AG04449 (cell line): ENCODE data around the gene SALL3.

Source experiments
- CTCF ChIA-PET: fragments of 350-600 bp; formaldehyde crosslinking; extraction: SDS; loops from one replicate; lab custom pipeline; 2021; ENCODE audit warnings: antibody characterized with exemption; lab: Yijun Ruan, JAX
- POLR2A ChIA-PET: fragments of 400-600, 350-600 bp; formaldehyde crosslinking; extraction: SDS; loops from one replicate; lab custom pipeline; 2020; ENCODE audit warnings: antibody characterized with exemption, inconsistent platforms; lab: Yijun Ruan, JAX
- DNase-seq: peaks from one replicate; pipeline ENCODE4 v3.0.0-alpha.2; 2010; ENCODE audit warnings: low read depth, low spot score
- H3K4me3 ChIP-seq: 2 replicates; pipeline ENCODE4 v1.5.1; 2011; ENCODE audit warnings: low read depth, mild to moderate bottlenecking, control low read depth, low read length
- TF ChIP-seq, protein P1 (sequence below): IDR thresholded peaks from one replicate; pipeline ENCODE4 v1.5.1; 2011; ENCODE audit warnings: mild to moderate bottlenecking, moderate library complexity, low read length, control low read depth, inconsistent platforms; ENCODE audit not compliant: insufficient read depth; ENCODE audit errors: missing control alignments

Gene SALL3

DNA sequence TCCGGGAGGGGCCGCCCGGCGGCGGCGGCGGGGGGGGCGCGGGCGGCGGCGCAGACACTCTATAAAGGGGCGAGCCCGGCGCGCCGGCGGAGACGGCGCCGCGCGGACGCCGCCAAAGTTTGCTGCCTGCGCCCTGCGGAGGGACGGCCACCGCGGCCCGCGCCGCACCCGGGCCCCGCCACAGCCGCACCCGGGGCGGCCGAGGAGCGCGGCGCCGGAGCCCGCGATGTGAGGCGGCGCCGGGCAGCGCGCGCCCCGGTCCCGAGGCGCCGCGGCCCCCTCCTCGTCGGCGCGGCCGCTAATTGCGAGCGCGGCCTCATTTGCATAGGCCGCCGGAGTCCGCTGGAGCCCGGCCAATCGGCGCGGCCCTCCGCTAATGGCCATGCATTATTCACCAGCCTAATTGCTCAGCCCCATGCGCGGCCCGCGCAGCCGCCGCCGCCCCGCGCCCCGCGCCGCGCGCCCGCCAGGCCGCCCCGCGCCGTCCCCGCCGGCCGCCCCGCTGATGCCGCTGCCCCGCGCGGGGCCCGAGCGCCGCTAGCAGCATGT is at the start of gene SALL3:
TSS of gene SALL3 (plus strand) at position 89 of the 549 bp plus-strand sequence. CDS start at position 546, 457 bp downstream.
- ChIA-PET POLR2A (no interaction called here), CTCF (no interaction called here)
- TF ChIP-seq, protein P1, sequence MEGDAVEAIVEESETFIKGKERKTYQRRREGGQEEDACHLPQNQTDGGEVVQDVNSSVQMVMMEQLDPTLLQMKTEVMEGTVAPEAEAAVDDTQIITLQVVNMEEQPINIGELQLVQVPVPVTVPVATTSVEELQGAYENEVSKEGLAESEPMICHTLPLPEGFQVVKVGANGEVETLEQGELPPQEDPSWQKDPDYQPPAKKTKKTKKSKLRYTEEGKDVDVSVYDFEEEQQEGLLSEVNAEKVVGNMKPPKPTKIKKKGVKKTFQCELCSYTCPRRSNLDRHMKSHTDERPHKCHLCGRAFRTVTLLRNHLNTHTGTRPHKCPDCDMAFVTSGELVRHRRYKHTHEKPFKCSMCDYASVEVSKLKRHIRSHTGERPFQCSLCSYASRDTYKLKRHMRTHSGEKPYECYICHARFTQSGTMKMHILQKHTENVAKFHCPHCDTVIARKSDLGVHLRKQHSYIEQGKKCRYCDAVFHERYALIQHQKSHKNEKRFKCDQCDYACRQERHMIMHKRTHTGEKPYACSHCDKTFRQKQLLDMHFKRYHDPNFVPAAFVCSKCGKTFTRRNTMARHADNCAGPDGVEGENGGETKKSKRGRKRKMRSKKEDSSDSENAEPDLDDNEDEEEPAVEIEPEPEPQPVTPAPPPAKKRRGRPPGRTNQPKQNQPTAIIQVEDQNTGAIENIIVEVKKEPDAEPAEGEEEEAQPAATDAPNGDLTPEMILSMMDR, result no peak
- H3K4me3 ChIP-seq, result no peak within 1 kb of the TSS
- no peak for DNase-seq

DNA sequence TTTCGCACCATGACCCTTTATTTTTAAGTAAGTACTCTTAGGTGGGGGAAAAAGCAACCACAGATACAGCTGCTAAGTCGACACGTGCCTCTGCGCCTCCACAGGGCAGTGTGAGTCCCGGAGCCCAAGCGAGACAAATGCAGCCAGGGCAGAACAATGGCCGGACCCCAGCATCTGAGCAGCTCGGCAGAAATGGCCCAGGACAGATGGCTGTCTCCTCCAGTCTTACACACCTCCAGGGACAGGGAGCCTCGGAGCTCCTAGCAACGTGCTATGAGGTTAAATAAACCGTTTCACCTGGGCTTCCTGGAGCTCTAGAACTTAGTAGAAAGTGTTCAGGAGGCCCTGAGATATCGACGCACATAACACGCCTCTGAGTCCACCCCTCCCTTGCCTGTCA is 47.3 kb upstream of the SALL3 start:
- TF ChIP-seq, protein P1, result no peak
- POLR2A ChIA-PET, result no interaction called here
- CTCF ChIA-PET, result no interaction called here
- no peak for DNase-seq
- no peak overlapping the region for H3K4me3 ChIP-seq

DNA sequence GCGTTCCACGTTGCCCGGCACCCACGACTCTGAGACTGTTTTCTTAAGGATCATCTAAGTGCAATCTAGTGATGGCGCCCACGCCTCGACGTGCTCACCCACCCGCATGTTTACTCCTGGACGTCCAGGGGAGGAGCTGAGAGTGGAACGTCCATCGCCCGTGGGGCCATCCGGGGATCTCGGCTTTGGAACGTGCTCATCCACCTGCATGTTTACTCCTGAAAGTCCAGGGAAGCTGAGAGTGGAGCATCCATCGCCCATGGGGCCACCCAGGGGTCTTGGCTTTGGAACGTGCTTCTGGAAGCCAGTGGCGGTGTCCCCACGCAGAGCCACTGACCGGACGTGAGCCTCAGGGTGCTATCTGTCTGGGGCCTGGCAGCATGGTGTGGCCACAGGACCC is 45.6 kb upstream of the SALL3 start:
- H3K4me3 ChIP-seq, result no peak overlapping the region
- ChIA-PET CTCF (no interaction called here), POLR2A (no interaction called here)
- DNase-seq, result no peak
- TF ChIP-seq, protein P1, result no peak

DNA sequence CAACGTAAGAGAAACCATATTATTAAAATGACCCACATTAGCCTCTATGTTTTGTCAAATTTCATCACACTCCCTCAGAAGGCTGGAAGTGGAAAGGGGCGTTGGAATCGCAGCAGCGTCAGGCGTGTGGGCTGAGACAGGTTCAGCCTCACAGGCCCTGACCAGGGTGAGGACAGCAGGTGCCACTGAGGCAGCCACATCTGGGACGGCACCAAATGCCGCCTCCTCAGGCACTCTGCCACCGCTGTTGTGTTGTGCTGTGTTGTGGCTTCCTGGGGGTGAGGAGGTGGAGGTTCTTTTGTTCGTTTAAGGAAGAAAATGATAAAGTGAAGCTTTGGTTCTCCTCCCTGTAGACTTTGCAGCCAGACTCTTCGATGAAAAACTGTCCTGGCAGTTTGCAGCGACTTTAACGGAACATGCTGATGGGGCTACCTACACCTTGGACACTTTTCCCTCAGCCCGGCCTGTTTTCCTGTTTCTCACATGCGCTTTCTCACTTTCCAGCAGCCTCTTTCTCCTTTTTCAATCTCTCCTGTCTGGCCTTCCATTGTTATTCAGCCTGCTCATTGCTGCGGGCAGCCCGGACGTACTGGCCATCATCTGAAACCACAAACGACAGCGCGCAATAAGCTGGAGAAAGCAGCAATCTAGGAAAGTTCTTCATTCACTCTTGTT is 44.9 kb upstream of the SALL3 start:
- ChIA-PET POLR2A (no interaction called here), CTCF (no interaction called here)
- DNase-seq, result no peak
- no peak overlapping the region for H3K4me3 ChIP-seq
- TF ChIP-seq, protein P1, result no peak

DNA sequence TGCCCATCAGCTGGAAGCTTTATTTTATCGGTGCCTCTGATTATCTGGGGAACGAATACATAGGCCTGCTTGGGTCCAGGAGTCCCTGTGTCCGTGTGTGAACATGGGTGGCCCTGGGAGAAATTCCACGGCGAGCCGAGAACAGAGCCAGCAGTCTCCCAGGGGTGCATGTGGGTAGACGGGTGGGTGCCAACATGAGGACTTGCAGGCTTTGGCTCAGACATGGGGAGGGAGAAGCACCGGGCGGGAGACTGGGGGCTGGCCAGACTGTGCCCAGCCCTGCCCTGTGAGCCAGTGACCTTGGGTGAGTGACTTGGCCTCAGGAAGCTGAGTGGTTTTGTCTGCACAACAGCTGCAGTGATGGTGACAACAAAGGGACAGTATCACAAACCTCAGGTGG is 44.2 kb upstream of the SALL3 start:
- DNase-seq, result no peak
- TF ChIP-seq, protein P1, result no peak
- CTCF ChIA-PET, result no interaction called here
- no peak overlapping the region for H3K4me3 ChIP-seq
- POLR2A ChIA-PET, result no interaction called here

DNA sequence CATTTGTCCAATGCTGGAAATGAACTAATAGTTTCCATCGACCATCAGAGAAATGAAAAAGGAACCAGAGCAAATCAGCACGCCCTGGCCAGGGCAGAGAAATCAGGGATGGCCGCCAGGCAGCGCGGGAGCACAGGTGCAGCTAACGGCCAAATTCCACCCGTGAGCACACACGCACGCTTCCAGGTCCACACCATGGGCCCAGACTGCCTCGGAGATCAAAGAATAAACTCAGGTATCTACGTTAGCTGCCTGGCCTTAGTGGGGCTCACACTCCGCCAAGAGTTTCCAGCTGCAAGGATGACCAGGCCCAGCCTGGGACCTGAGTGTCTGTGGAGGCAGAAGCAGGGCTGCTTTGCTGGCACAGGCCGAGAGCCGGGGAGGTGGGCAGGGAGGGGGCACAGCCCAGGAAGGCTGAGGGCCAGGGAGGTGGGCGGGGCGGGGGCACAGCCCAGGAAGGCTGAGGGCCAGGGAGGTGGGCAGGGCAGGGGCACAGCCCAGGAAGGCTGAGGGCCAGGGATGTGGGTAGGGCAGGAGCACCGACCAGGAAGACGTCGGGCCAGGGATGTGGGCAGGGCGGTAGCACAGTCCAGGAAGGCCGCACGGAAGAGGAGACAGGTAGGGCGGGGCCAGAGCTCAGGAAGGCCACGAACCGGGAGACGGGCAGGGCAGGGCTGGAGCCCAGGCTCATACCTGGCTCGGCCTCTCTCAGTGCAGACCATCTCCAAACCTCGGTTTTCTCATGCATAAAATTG is 43.2 kb upstream of the SALL3 start:
- no peak for DNase-seq
- CTCF ChIA-PET, result no interaction called here
- no peak overlapping the region for H3K4me3 ChIP-seq
- POLR2A ChIA-PET, result no interaction called here
- TF ChIP-seq, protein P1, result no peak
